Measurements from ENCODE around the gene CCL15.

The CCL15 gene

DNA sequence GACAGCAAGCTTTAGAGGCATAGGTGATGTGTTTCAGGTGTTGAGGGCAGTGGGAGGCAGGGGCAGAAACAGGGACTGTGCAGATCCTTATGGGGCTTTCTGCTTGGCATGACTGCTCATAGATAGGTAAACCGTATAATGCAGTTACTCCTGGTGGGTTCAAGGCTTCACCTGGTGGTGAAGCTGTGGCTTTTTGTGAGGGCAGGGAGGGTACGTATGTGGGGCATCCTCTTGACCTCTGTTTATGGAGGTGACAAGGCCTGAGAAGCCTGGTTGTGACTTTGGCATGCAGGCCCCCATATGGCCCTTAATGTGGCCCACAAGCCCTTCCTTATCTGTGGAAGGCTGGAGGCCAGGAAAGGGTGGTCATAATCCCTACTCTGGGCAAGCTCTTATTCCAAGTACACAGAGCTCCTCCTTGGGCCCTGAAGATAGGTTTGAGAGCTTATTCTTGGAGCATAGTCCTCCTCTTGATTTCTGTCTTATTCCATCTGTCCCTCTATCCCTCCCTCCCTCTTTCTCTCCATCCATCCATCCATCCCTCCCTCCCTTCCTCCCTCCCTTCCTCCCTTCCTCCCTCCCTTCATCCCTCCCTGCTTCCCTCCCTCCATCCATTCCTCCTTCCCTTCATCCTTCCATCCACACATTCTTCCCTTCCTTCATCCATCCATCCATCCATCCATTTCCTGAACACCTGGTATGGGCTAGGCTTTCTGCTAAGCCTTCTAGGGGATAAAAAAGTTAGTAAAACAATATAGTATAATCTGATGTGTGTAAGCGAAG, 18.8 kb downstream of the CCL15 start:
- no peak for DNase-seq (ENCODE audit: low read depth)

DNA sequence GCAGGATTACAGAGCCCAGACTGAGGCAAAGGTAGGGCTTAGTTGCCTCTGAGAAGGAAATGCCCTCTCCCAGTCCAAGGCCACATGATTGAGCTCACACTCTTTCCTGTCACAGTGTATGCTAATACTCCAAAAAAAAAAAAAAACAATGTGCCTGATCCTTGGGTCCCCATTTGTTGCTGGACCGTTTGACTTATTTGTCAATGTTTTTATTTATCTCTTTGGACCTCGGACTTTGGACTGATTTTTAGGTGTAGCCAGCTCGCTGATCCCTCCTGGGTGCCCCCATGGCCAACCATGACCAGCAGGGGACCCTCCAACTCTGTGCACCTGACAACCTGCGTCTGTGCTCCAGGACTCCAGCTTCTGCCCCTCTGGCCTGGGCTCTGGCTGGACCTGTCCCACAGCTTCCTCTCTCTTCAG, 19.4 kb downstream of the CCL15 start:
- H3K4me3 ChIP-seq (ENCODE audit: low read length), result no peak overlapping the region
- no peak for DNase-seq (ENCODE audit: low read depth)
- TF ChIP-seq, protein P1, sequence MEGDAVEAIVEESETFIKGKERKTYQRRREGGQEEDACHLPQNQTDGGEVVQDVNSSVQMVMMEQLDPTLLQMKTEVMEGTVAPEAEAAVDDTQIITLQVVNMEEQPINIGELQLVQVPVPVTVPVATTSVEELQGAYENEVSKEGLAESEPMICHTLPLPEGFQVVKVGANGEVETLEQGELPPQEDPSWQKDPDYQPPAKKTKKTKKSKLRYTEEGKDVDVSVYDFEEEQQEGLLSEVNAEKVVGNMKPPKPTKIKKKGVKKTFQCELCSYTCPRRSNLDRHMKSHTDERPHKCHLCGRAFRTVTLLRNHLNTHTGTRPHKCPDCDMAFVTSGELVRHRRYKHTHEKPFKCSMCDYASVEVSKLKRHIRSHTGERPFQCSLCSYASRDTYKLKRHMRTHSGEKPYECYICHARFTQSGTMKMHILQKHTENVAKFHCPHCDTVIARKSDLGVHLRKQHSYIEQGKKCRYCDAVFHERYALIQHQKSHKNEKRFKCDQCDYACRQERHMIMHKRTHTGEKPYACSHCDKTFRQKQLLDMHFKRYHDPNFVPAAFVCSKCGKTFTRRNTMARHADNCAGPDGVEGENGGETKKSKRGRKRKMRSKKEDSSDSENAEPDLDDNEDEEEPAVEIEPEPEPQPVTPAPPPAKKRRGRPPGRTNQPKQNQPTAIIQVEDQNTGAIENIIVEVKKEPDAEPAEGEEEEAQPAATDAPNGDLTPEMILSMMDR (IDR thresholded peaks at IDR 0.05; ENCODE audit: insufficient read depth, low read depth, low read length, missing control alignments), result no peak

More for the DNA sequence above, 18.8 kb downstream of the CCL15 start:
- no peak overlapping the region for H3K4me3 ChIP-seq (ENCODE audit: low read length)
- TF ChIP-seq, protein P1 (IDR thresholded peaks at IDR 0.05; ENCODE audit: insufficient read depth, low read depth, low read length, missing control alignments), result no peak

- TF ChIP-seq, protein P1 (IDR thresholded peaks at IDR 0.05; ENCODE audit: insufficient read depth, low read depth, low read length, missing control alignments), result no peak
- no peak within 1 kb of the TSS for H3K4me3 ChIP-seq (ENCODE audit: low read length)
- no peak for DNase-seq (ENCODE audit: low read depth)
Observed at GRCh38 chr17:35981246-35981645, 20.1 kb downstream of the CCL15 start, which contains the start of gene CCL16. CCL16 (minus strand) TSS chr17:35981497; CDS start chr17:35981420, 77 bp downstream.

- peak; percentile 38 for DNase-seq (ENCODE audit: low read depth)
- TF ChIP-seq, protein P1 (IDR thresholded peaks at IDR 0.05; ENCODE audit: insufficient read depth, low read depth, low read length, missing control alignments), result no peak
- H3K4me3 ChIP-seq (ENCODE audit: low read length), result no peak overlapping the region
Observed at GRCh38 chr17:35978346-35978745, 23.0 kb downstream of the CCL15 start.

DNA sequence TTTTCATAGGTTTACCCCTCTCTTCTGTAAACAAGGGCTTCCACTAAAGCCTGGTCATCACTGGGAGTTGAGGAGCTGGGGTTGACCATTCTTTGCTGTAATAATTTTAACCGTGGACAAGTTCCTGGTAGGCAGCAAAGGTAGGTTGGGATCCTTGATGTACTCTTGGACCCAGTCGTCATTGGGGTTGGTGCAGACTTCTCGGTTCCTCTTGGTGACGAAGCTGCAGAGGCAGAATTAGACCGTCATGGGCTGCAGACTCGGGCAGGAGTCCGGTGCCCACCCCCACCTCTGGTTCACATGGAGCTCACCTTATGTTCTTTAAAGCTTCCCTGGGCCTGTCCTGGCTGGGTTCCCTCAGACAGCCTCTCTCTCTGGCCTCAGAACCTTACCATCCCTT, 23.8 kb downstream of the CCL15 start:
- no peak overlapping the region for H3K4me3 ChIP-seq (ENCODE audit: low read length)
- TF ChIP-seq, protein P1 (IDR thresholded peaks at IDR 0.05; ENCODE audit: insufficient read depth, low read depth, low read length, missing control alignments), result no peak
- DNase-seq (ENCODE audit: low read depth), result no peak

GRCh38 chr17:35973333-35974260, 27.8 kb downstream of the CCL15 start:
- TF ChIP-seq, protein P1 (IDR thresholded peaks at IDR 0.05; ENCODE audit: insufficient read depth, low read depth, low read length, missing control alignments), result no peak
- peak; percentile 92 for DNase-seq (ENCODE audit: low read depth)
- no peak overlapping the region for H3K4me3 ChIP-seq (ENCODE audit: low read length)

Data from epithelial cell of esophagus (primary cell).